HepG2 (cell line): Measurements from ENCODE around the gene CCDC121. TPM values are rescaled to one million over a fixed set of nuclear protein-coding genes. Genes with fewer than 3 reads are reported as not detected.

Experiments used
- AKAP8 ChIP-seq: sonication (generic); formaldehyde crosslinking; IDR thresholded peaks from 2 replicates; pipeline ENCODE4 v1.5.1; 2020; ENCODE audit warnings: mild to moderate bottlenecking, missing genetic modification reagents
- CC2D1A ChIP-seq: sonication (generic); formaldehyde crosslinking; IDR thresholded peaks from 2 replicates; pipeline ENCODE4 v1.8.1; 2023; ENCODE audit warnings: mild to moderate bottlenecking, missing genetic modification reagents
- ESRRA ChIP-seq: sonication (generic); formaldehyde crosslinking; IDR thresholded peaks from 2 replicates; pipeline ENCODE4 v1.5.1; 2020; ENCODE audit warnings: mild to moderate bottlenecking, low read depth, missing genetic modification reagents
- GABPA ChIP-seq, 2 experiments: IDR thresholded peaks; 2 replicates each; pipeline ENCODE4 v1.6.1; 2011 to 2016; ENCODE audit warnings: low read depth in 2 of 2, low read length in 1 of 2, missing biosample characterization in 1 of 2, missing genetic modification characterization in 1 of 2
- KDM1A ChIP-seq: IDR thresholded peaks from 2 replicates; pipeline ENCODE4 v1.6.1; 2016; ENCODE audit warnings: missing compliant biosample characterization
- SP1 ChIP-seq, 2 experiments: fragments of 450-650 bp in 1 of 2; sonication (generic) in 1 of 2; formaldehyde crosslinking in 1 of 2; IDR thresholded peaks; 2 replicates each; pipeline versions ENCODE4 v1.4.0 to v1.6.1; 2016 to 2020; ENCODE audit warnings: missing genetic modification reagents in 1 of 2
- TBP ChIP-seq: sonication (generic); formaldehyde crosslinking; IDR thresholded peaks from 2 replicates; pipeline ENCODE4 v1.5.0; 2020; ENCODE audit warnings: missing genetic modification reagents
- ZNF768 ChIP-seq: sonication (generic); formaldehyde crosslinking; IDR thresholded peaks from 2 replicates; pipeline ENCODE4 v1.4.0; 2020; ENCODE audit warnings: missing genetic modification reagents
- ZNF790 ChIP-seq: sonication (generic); formaldehyde crosslinking; IDR thresholded peaks from 2 replicates; pipeline ENCODE4 v1.8.0; 2022; ENCODE audit warnings: missing genetic modification reagents, mild to moderate bottlenecking, borderline replicate concordance
- polyA plus RNA-seq, 8 experiments: library from polyadenylated mRNA; depleted of rRNA in 3 of 8; stranded (reverse) in 7 of 8; unstranded in 1 of 8; fragments of >200 nt; fragmentation: Illumina TruSeq in 4 of 8; extraction: Trizol in 4 of 8; gene quantifications; 2 replicates each; pipeline versions ENCODE4 v1.2.1 to v1.2.3, GENCODE V29; 2011 to 2016; ENCODE audit warnings: low read depth in 4 of 8, missing spikeins in 1 of 8, mixed read lengths in 1 of 8; ENCODE audit not compliant: insufficient read depth in 1 of 8
- total RNA-seq, 5 experiments: library from RNA; depleted of rRNA; stranded (reverse); fragments of >200 nt; fragmentation: Illumina TruSeq; extraction: Trizol; gene quantifications; 2 replicates each; pipeline ENCODE4 v1.2.3, GENCODE V29; 2016; ENCODE audit warnings: low read depth in 1 of 5
- TF ChIP-seq, protein P1 (sequence below): sonication (generic); formaldehyde crosslinking; IDR thresholded peaks from 2 replicates; pipeline ENCODE4 v1.4.0; 2020; ENCODE audit warnings: missing genetic modification reagents
- TF ChIP-seq, protein P2 (sequence below): sonication (generic); formaldehyde crosslinking; IDR thresholded peaks from 2 replicates; pipeline ENCODE4 v1.4.0; 2020; ENCODE audit warnings: missing genetic modification reagents
- TF ChIP-seq, protein P3 (sequence below): sonication (generic); formaldehyde crosslinking; IDR thresholded peaks from 2 replicates; pipeline ENCODE4 v1.5.0; 2020; ENCODE audit warnings: missing genetic modification reagents
- TF ChIP-seq, protein P4 (sequence below): sonication (generic); formaldehyde crosslinking; IDR thresholded peaks from 2 replicates; pipeline ENCODE4 v1.4.0; 2020; ENCODE audit warnings: missing genetic modification reagents, borderline replicate concordance
- TF ChIP-seq, protein P5 (sequence below): IDR thresholded peaks from 2 replicates; pipeline ENCODE4 v1.6.1; 2016; ENCODE audit warnings: missing compliant biosample characterization, missing genetic modification reagents, borderline replicate concordance

Gene CCDC121
- total and polyA plus RNA-seq, 2 of the 13 experiments (the other 11 are each of a cell fraction or from before 2014, with no cell fraction given), result 1.9 to 3.0 TPM

DNA sequence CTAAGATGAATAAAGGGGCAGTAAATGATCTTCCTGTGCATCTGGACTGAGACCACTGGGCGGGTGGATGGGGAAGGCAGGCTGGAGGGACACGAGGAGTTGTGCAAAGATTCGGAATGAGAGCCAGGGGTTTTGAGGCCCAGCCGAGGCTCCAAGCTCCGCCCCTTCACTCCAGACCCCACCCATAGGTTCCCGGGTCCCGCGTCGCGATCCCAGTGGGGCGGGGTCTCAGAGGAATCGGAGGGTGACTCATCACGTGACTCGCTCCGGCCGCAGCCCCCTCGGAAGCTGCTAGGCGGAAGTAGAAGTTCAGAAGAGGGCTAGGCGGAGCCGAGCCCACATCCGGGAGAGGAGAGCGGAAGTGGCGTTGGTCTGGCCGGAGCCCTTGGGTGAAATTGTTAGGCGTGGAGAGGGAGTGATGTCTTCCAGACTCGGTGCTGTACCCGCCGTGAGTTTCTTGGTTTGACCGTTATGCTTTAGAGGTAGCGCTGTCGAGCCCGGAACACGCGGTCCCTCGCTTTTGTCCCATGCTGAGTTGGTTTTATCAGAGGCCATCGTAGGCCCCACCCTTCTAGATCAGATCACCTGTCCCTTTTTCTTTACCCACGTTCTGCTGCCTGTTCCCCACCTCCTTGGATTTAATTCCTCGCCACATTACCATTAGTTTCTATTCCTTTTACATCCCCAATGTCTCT, 46.0 kb downstream of the CCDC121 start, which contains the start of gene ZNF512 (continued):
- TF ChIP-seq AKAP8 (no peak), TBP (CRISPR knock-in tag) (no peak), SP1 (IDR thresholded peaks at IDR 0.05) (no peak), SP1 (CRISPR knock-in tag; IDR thresholded peaks at IDR 0.05) (peak; percentile 84), ZNF790 (CRISPR knock-in tag) (0 out of 2 replicates have a peak, but pooled peaks have one; percentile 30), CC2D1A (no peak), KDM1A (CRISPR knock-in tag) (no peak), GABPA (IDR thresholded peaks at IDR 0.05; ENCODE audit: low read depth, low read length) (peak; percentile 82), GABPA (CRISPR knock-in tag; IDR thresholded peaks at IDR 0.05; ENCODE audit: low read depth) (peak; percentile 97), ZNF768 (CRISPR knock-in tag) (no peak), ESRRA (CRISPR knock-in tag) (no peak; the same call in 1 of the 2 replicates)
- TF ChIP-seq, protein P1, sequence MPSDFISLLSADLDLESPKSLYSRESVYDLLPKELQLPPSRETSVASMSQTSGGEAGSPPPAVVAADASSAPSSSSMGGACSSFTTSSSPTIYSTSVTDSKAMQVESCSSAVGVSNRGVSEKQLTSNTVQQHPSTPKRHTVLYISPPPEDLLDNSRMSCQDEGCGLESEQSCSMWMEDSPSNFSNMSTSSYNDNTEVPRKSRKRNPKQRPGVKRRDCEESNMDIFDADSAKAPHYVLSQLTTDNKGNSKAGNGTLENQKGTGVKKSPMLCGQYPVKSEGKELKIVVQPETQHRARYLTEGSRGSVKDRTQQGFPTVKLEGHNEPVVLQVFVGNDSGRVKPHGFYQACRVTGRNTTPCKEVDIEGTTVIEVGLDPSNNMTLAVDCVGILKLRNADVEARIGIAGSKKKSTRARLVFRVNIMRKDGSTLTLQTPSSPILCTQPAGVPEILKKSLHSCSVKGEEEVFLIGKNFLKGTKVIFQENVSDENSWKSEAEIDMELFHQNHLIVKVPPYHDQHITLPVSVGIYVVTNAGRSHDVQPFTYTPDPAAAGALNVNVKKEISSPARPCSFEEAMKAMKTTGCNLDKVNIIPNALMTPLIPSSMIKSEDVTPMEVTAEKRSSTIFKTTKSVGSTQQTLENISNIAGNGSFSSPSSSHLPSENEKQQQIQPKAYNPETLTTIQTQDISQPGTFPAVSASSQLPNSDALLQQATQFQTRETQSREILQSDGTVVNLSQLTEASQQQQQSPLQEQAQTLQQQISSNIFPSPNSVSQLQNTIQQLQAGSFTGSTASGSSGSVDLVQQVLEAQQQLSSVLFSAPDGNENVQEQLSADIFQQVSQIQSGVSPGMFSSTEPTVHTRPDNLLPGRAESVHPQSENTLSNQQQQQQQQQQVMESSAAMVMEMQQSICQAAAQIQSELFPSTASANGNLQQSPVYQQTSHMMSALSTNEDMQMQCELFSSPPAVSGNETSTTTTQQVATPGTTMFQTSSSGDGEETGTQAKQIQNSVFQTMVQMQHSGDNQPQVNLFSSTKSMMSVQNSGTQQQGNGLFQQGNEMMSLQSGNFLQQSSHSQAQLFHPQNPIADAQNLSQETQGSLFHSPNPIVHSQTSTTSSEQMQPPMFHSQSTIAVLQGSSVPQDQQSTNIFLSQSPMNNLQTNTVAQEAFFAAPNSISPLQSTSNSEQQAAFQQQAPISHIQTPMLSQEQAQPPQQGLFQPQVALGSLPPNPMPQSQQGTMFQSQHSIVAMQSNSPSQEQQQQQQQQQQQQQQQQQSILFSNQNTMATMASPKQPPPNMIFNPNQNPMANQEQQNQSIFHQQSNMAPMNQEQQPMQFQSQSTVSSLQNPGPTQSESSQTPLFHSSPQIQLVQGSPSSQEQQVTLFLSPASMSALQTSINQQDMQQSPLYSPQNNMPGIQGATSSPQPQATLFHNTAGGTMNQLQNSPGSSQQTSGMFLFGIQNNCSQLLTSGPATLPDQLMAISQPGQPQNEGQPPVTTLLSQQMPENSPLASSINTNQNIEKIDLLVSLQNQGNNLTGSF, result no peak
- TF ChIP-seq, protein P2, sequence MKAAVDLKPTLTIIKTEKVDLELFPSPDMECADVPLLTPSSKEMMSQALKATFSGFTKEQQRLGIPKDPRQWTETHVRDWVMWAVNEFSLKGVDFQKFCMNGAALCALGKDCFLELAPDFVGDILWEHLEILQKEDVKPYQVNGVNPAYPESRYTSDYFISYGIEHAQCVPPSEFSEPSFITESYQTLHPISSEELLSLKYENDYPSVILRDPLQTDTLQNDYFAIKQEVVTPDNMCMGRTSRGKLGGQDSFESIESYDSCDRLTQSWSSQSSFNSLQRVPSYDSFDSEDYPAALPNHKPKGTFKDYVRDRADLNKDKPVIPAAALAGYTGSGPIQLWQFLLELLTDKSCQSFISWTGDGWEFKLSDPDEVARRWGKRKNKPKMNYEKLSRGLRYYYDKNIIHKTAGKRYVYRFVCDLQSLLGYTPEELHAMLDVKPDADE (CRISPR knock-in tag), result no peak
- TF ChIP-seq, protein P3, sequence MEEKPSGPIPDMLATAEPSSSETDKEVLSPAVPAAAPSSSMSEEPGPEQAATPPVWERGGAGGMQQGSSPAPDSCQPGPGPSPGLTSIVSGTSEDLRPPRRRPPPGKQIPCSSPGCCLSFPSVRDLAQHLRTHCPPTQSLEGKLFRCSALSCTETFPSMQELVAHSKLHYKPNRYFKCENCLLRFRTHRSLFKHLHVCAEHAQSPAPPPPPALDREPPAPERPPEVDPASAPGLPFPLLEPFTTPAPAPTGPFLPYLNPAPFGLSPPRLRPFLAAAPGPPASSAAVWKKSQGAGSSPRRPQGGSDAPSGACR (CRISPR knock-in tag), result 0 out of 2 replicates have a peak, but pooled peaks have one; percentile 38
- TF ChIP-seq, protein P4, sequence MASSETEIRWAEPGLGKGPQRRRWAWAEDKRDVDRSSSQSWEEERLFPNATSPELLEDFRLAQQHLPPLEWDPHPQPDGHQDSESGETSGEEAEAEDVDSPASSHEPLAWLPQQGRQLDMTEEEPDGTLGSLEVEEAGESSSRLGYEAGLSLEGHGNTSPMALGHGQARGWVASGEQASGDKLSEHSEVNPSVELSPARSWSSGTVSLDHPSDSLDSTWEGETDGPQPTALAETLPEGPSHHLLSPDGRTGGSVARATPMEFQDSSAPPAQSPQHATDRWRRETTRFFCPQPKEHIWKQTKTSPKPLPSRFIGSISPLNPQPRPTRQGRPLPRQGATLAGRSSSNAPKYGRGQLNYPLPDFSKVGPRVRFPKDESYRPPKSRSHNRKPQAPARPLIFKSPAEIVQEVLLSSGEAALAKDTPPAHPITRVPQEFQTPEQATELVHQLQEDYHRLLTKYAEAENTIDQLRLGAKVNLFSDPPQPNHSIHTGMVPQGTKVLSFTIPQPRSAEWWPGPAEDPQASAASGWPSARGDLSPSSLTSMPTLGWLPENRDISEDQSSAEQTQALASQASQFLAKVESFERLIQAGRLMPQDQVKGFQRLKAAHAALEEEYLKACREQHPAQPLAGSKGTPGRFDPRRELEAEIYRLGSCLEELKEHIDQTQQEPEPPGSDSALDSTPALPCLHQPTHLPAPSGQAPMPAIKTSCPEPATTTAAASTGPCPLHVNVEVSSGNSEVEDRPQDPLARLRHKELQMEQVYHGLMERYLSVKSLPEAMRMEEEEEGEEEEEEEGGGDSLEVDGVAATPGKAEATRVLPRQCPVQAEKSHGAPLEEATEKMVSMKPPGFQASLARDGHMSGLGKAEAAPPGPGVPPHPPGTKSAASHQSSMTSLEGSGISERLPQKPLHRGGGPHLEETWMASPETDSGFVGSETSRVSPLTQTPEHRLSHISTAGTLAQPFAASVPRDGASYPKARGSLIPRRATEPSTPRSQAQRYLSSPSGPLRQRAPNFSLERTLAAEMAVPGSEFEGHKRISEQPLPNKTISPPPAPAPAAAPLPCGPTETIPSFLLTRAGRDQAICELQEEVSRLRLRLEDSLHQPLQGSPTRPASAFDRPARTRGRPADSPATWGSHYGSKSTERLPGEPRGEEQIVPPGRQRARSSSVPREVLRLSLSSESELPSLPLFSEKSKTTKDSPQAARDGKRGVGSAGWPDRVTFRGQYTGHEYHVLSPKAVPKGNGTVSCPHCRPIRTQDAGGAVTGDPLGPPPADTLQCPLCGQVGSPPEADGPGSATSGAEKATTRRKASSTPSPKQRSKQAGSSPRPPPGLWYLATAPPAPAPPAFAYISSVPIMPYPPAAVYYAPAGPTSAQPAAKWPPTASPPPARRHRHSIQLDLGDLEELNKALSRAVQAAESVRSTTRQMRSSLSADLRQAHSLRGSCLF (CRISPR knock-in tag), result no peak
- TF ChIP-seq, protein P5, sequence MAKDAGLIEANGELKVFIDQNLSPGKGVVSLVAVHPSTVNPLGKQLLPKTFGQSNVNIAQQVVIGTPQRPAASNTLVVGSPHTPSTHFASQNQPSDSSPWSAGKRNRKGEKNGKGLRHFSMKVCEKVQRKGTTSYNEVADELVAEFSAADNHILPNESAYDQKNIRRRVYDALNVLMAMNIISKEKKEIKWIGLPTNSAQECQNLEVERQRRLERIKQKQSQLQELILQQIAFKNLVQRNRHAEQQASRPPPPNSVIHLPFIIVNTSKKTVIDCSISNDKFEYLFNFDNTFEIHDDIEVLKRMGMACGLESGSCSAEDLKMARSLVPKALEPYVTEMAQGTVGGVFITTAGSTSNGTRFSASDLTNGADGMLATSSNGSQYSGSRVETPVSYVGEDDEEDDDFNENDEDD (CRISPR knock-in tag), result peak; percentile 50; the same call in 1 of the 2 replicates
